GM21528 (cell line): Measurements from ENCODE around the gene CALCOCO1.
"Not testable (repeated sequence)": the region's sequence is repeated elsewhere in the genome, so short reads cannot be mapped to it uniquely, and the experiment has no call there.

Source experiments
- ATAC-seq: cut with Tn5 transposase; IDR thresholded peaks from one replicate; pipeline ENCODE4 v1.9.1; 2021; ENCODE audit warnings: mild to moderate bottlenecking, moderate library complexity; ENCODE audit not compliant: unreplicated experiment, low FRiP score

Gene CALCOCO1

DNA sequence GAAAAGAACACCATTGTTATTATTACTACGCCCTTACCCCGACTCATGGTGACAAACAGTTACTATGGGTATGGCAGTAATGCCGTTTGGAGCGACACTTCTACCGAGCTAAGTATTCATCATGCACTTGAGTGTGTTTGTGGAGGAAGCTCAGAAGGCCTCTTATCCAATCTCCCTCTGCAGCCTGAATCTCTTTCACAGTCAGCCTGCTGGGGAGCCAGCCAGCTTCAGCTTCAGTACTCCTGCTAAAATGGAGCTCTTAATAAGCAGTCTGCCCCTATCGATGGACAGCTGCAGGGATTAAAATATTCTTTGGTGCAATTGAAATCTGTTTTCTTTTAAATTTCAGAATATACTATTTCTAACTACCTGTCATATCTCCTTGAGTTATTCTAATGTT, 26.7 kb downstream of the CALCOCO1 start:
- ATAC-seq = no peak

GRCh38 chr12:53699678-53700025, 27.6 kb downstream of the CALCOCO1 start:
- no peak for ATAC-seq

DNA sequence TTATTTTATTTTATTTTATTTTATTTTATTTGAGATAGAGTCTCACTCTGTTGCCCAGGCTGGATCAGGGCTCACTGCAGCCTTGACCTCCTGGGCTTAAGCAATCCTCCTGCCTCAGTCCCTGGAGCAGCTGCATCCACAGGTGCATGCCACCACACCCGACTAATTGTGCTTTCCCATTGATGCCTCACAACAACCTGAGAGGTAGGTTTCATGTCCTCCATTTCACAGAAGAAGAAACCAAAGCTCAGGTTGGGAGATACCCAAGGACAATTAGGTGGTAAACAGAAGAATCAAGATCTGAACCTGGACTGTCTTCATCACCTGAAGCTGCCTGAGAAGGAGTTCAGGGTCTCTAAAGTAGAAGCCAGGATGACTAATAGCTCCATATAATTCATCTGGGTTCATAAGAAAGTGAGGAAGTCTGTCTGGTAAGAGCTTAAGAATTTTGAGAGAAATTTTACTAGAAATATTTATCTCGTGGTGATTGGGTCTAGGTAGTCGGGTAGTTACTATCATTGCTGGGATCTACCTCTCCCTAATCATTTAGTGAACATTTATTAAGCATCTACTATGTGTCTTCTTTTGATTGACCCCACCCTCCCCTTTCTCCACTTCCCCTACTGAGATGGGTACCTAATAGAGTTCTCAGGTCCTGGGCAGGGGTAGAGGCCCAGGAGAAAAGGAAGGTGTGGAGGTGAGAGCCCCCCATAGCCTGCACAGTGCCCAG, 28.1 kb downstream of the CALCOCO1 start:
- no peak for ATAC-seq

- ATAC-seq = no peak
These were observed 30.5 kb downstream of the CALCOCO1 start for GRCh38 chr12:53696655-53697331.

GRCh38 chr12:53696285-53696654, 31.0 kb downstream of the CALCOCO1 start:
- ATAC-seq = no peak

DNA sequence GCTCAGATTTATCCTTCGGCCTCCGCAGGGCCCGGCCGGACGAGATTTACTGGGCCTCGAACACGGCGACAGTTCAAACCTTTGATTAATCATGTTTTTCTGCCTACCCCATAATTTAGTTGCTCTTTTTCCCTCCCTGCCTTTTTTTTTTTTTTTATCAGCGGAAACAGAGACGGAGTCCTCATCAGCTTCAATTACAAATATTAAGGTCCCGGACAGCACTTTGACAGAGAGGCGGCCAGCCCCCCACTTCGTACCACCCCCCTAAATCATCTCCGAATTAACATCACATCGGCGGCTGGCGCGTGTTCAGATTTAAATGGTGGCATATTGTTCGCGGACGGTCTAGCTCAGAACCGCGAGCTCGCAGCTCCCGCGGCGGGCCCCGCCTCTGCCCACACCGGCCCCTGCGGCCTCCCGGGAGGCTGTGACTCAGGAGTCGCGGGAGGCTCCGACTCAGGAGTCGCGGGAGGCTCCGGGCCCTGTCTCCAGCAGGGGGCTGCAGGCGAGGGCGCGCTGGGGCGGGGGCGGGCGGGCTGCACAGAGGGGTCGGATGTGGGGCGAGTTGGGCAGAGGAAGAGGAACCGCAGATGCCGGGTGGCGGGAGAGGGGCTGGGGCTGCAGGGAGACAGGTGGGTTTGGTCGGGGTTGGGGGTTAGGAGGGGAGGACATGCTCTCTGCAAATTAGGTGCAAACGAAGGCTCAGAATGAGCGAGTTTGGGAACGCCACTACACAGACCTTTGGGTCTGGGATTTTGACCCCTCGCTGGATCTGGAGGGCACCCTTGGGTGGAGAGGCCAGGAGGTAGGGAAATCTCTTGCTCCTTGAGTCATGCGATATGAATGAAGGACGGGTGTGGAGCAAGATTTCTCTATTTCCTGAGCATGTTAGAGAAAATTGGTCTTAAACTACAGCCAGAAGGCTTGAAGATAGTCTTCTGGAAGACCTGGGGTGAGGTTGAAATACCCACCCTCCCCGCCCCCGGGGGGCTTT, 31.8 kb downstream of the CALCOCO1 start:
- no peak for ATAC-seq

GRCh38 chr12:53694756-53695151, 32.5 kb downstream of the CALCOCO1 start:
- no peak for ATAC-seq

- no peak for ATAC-seq
These were observed 39.1 kb downstream of the CALCOCO1 start for GRCh38 chr12:53688134-53688533.

GRCh38 chr12:53686436-53686835, 40.8 kb downstream of the CALCOCO1 start:
- no peak for ATAC-seq

DNA sequence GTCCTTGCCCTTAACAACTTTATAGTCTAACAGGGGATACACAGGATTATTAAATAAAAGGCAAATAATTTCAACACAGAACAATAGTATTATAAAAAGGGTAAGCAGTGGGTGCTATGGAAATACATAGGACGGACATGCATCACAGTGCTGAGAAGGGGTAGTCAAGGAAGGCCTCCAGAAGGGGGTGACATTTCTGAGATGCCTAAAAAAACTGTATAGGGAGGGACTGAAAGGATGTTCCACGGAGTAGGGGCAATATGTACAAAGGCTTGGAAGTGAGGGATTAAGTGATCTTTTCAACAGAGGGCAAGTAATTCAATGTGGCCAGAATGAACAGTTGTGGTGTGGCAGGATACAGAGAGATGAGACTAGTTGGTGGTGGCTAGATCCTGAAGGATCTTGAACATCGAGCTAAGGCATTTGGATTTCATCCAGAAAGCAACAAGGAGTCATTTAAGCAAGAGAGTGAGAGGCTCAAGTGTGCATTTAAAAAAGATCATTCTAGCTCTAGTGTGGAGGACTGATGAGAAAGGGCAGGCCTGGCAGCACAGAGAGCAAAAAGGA, 42.5 kb downstream of the CALCOCO1 start:
- ATAC-seq = no peak

- ATAC-seq = no peak
These were observed 43.3 kb downstream of the CALCOCO1 start for GRCh38 chr12:53683983-53684382.

GRCh38 chr12:53683494-53683893, 43.8 kb downstream of the CALCOCO1 start:
- ATAC-seq = no peak

DNA sequence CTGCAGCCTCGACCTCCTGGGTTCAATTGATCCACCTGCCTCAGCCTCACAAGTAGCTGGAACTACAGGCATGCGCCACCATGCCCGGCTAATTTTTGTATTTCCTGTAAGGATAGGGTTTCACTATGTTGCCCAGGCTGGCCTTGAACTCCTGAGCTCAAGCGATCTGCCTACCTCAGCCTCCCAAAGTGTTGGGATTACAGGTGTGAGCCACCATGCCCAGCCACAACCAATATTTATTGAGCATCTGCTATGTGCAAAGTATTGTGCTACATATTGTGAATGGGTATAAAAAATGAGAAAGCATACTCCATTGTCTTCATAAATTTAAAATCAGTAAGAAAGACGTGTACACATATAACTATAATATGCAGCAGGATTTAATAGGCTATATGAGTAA, 47.2 kb downstream of the CALCOCO1 start:
- not testable (repeated sequence) for ATAC-seq

DNA sequence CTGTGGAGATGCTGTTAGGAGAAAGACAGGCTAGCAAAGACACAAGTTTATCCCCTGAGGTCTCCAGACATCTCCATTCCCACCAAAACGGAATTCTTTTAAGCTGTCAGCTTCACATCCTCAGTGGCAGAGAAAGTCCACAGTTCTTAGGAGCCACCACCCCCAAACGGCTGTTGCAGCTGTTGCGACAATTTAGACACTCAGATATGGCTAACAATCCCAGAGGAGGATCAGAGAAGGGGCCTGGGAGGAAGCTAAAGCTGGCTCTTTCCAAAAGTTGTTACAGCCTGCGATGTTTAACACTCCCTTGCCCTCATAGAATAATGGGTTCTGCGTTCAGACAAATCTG, 49.5 kb downstream of the CALCOCO1 start:
- ATAC-seq = no peak

DNA sequence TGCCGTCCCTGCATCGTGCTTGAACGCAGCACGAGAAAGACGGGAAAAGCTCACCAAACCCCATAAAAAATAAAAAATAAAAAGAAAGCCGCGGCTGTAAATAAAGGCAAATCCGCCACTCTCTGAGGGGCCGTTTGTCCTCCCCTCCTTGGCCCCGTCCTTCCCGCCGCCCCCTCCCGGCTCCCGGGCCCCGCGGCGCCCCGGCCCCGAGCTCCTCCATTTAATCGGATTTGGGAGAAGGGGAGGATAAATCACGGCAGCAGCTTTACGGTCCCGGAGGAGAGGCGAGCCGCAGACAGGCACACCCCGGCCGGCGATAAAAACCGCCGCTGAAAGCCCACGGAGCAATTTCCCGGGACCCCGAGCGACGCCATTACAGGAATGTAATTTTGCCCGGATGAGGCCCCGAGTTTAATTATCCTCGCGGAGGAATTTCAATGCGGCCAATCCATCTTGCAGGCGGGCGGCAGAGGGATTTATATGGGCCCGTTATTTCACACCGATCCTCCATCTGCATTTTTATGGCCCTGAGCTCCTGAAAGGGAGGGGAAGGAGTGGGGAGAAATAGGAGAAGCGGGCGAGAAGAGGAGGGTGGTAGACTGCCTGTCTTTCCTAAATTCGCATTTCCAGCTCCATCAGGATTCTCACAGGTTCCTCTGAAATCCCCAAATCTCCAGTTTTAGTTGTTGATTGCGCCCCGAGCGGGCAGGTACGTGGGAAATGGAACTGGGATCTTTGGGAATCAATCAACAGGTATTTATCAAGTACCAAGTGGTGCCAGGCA, 50.0 kb downstream of the CALCOCO1 start:
- no peak for ATAC-seq

GRCh38 chr12:53676656-53677015, 50.6 kb downstream of the CALCOCO1 start:
- ATAC-seq = no peak

DNA sequence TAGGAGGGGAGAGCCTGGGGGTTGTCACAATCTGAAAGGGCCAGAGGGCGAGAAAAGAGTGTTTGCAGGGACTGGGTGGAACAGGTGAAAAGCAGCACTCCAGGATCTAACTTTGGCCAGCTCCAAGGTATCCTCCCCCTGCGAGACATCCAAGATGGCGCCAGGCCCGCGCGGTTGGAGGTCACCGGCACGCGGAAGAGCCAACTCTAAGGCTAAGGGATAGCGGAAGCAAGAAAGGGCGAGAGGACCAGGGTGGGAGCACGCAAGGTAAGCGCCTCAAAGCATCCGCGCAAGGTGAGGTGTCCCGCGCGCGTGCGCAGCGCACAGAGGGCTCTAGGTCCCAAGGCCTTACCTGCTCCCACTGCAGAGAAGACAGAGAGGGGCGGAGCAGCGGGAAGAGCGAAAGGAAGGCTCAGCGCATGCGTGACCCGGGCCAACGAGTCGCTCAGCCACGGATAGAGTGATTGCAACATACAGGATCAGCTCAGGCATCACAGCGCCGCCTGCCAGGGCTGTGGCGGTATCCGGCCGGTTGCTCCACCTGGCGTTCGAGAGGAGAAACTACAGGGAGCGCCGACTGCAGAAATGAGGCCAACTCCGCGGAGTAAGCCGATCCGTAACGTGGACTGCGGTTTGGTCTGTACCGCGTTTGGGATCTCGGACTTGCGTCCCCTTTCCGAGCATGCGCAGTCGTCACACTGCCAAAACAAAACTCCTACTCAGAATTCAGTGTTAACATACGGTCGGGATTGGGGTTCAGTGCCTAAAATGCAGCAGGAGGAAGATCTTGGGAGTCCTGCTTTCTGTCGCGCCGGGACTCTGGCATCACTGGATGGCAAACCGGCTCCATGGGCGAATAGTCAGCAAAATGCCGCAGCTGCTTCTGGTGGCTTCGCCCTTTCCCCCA, 51.3 kb downstream of the CALCOCO1 start, which contains the start of gene ATP5MC2:
Gene ATP5MC2 (minus strand): TSS at position 383 of the 907 bp plus-strand sequence. CDS start 3,469 bp downstream, outside the sequence.
- ATAC-seq = peak; percentile 93

- no peak for ATAC-seq
These were observed 52.1 kb downstream of the CALCOCO1 start for GRCh38 chr12:53674977-53675700.
